Measurements from ENCODE around the gene AVPR2. TPM values are rescaled to one million over a fixed set of nuclear protein-coding genes. Genes with fewer than 3 reads are reported as not detected.

The AVPR2 gene
- total RNA-seq, 1 donor from 2014 or later, result 3.0 TPM

DNA sequence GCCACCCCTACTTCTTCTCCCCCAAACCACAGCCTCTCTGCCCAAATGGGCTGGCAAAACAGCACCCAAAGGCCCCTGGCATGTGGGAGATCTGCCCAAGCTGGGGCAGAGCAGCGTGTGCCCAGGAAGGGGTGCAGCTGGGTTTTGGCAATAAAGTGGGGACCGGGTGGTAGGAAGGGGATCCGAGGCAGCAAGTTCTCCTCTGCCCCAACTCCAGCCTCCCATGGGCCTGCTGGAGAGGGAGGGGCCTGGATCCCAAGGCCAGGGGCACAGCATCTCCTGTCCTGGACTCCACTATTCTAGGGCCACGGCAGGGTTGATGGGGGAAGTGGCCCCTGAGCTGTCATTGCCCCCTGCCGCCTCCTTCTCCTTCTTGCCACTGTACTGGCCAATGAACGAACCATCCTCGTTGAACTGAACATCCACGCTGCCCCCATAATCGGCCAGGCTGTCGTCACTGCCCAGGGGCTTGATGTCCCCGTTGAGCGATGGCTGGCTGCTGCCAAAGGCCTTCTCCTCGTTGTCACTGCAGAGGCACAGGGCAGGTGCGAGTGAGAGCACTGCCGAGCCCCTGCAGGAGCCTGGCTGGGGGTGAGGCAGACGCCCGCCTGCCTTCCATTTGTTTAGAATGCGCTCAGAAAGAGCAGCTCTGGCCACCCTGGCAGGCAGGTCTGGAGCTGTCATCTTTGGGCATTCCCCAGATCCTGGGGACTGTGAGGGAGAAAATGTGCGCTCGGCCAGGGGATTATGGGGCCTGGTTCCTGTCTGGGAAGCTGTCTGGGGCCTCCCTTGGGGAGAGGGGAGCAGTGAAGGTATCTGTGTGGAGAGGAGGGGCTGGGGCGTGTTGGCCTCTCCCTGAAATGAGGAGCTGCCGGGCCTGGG is 41.9 kb upstream of the AVPR2 start:
- Histone ChIP-seq H3K27me3 (no peaks in the 10 kb centered on the region), H3K27ac (no peak overlapping the region), H3K9me3 (no peaks in the 10 kb centered on the region), H3K4me1 (no peaks in the 10 kb centered on the region), H3K4me3 (no peak overlapping the region), H3K36me3 (no peaks in the 10 kb centered on the region)
- ATAC-seq (no peak), DNase-seq (no peak)
- intact Hi-C loops (cut with DNase I), result no loop called here
- TF ChIP-seq, protein P1, sequence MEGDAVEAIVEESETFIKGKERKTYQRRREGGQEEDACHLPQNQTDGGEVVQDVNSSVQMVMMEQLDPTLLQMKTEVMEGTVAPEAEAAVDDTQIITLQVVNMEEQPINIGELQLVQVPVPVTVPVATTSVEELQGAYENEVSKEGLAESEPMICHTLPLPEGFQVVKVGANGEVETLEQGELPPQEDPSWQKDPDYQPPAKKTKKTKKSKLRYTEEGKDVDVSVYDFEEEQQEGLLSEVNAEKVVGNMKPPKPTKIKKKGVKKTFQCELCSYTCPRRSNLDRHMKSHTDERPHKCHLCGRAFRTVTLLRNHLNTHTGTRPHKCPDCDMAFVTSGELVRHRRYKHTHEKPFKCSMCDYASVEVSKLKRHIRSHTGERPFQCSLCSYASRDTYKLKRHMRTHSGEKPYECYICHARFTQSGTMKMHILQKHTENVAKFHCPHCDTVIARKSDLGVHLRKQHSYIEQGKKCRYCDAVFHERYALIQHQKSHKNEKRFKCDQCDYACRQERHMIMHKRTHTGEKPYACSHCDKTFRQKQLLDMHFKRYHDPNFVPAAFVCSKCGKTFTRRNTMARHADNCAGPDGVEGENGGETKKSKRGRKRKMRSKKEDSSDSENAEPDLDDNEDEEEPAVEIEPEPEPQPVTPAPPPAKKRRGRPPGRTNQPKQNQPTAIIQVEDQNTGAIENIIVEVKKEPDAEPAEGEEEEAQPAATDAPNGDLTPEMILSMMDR (IDR thresholded peaks at IDR 0.05), result no peak

DNA sequence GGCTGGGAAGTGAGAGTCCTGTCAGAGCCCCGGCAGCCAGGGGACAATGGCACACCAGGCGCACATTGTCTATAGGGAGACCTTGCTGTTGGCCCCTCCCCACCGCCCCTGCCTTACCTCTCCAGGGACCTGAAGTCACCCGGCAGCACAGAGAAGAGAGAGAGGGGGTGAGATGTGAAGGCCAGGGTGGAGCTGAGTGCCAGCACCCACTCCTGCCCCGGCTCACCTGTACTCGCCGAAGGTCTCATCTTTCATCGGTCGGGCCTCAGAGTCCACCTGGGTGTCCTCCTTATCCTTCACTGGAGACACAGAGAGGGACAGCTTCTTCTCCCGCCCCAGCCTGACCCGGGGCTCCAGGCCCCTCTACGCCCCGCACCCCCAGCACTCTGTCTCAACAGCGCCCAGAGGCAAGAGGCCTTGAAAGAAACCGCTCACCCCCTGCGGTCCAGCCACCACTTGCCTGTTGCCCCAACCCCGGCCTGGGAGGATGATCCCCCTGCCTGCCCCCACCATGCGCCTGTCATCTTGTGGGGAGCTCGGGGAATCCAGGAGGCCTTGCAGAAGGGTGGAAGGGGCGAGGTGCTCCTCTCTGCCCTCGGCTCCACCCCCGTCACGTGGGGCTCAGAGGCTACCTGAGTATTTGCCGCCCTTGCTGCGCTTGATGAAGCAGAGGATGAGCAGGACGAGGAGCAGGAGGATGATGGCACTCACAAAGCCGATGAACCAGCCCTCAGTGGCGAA is 41.1 kb upstream of the AVPR2 start:
- Histone ChIP-seq H3K27me3 (no peaks in the 10 kb centered on the region), H3K27ac (no peak overlapping the region), H3K4me3 (no peak overlapping the region), H3K4me1 (no peaks in the 10 kb centered on the region), H3K9me3 (no peaks in the 10 kb centered on the region), H3K36me3 (no peaks in the 10 kb centered on the region)
- ATAC-seq (no peak), DNase-seq (no peak)
- intact Hi-C loops (cut with DNase I), result no loop called here
- TF ChIP-seq, protein P1 (IDR thresholded peaks at IDR 0.05), result no peak

DNA sequence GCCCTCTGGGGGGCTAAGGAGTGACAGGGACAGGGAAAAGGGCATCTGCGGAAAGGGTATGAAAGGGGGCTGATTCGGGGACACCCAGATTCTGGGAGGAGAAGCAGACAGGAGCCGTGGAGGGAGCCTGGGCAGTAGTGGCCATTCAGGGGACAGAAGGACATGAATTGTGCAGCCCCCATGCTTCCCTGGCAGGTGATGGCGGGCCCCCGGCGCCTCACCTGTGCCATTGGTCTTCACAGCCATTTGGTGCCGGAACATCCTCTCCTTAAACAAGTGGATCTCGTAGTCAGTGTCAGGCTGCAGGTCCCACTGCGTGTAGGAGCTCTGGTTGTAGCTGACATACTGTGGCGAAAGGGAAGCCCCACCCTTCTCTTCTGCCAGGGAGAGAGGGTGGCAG is 40.4 kb upstream of the AVPR2 start:
- intact Hi-C loops (cut with DNase I), result no loop called here
- no peak overlapping the region for H3K27ac ChIP-seq
- H3K9me3 ChIP-seq, result no peaks in the 10 kb centered on the region
- H3K4me3 ChIP-seq, result no peak overlapping the region
- ATAC-seq (no peak), DNase-seq (no peak)
- no peaks in the 10 kb centered on the region for H3K4me1 ChIP-seq
- TF ChIP-seq, protein P1 (IDR thresholded peaks at IDR 0.05), result no peak
- H3K36me3 ChIP-seq, result no peaks in the 10 kb centered on the region
- no peaks in the 10 kb centered on the region for H3K27me3 ChIP-seq

- DNase-seq (no peak), ATAC-seq (no peak)
- no peak overlapping the region for H3K27ac ChIP-seq
Observed at GRCh38 chrX:153864561-153865320, 39.7 kb upstream of the AVPR2 start.

GRCh38 chrX:153865321-153865580 is 39.2 kb upstream of the AVPR2 start:
- Histone ChIP-seq H3K36me3 (no peaks in the 10 kb centered on the region), H3K9me3 (no peaks in the 10 kb centered on the region), H3K4me1 (no peaks in the 10 kb centered on the region), H3K27me3 (no peaks in the 10 kb centered on the region), H3K27ac (no peak overlapping the region), H3K4me3 (no peak overlapping the region)
- TF ChIP-seq, protein P1 (IDR thresholded peaks at IDR 0.05), result no peak
- ATAC-seq (no peak), DNase-seq (no peak)
- intact Hi-C loops (cut with DNase I), result no loop called here

More at GRCh38 chrX:153864561-153865320, 39.7 kb upstream of the AVPR2 start:
- Histone ChIP-seq H3K9me3 (no peaks in the 10 kb centered on the region), H3K36me3 (no peaks in the 10 kb centered on the region), H3K4me3 (no peak overlapping the region), H3K27me3 (no peaks in the 10 kb centered on the region), H3K4me1 (no peaks in the 10 kb centered on the region)
- intact Hi-C loops (cut with DNase I), result no loop called here
- TF ChIP-seq, protein P1 (IDR thresholded peaks at IDR 0.05), result no peak
